A204.1 (cell line): ENCODE results near the gene DISP3.

Experiments used
- FAIRE-seq: peaks from 2 replicates; lab custom pipeline; 2012; peaks lifted over from hg19 to GRCh38; lab: Jason Lieb, UNC

Gene DISP3

GRCh38 chr1:11550664-11551283, 71.8 kb downstream of the DISP3 start:
- FAIRE-seq: no peak

GRCh38 chr1:11558276-11558675, 79.3 kb downstream of the DISP3 start:
- FAIRE-seq: no peak

- FAIRE-seq: no peak
Measured at GRCh38 chr1:11558871-11559590, 80.1 kb downstream of the DISP3 start.

- no peak for FAIRE-seq
Measured at GRCh38 chr1:11559591-11559970, 80.6 kb downstream of the DISP3 start.

GRCh38 chr1:11560061-11560460, 81.1 kb downstream of the DISP3 start:
- FAIRE-seq: no peak

- FAIRE-seq: no peak
Measured at GRCh38 chr1:11561740-11562139, 82.8 kb downstream of the DISP3 start.

- FAIRE-seq: no peak
Measured at GRCh38 chr1:11562664-11563063, 83.7 kb downstream of the DISP3 start.

GRCh38 chr1:11563560-11564069, 84.7 kb downstream of the DISP3 start:
- no peak for FAIRE-seq

- no peak for FAIRE-seq
Measured at GRCh38 chr1:11564237-11564636, 85.3 kb downstream of the DISP3 start.

GRCh38 chr1:11566042-11566850, 87.3 kb downstream of the DISP3 start:
- FAIRE-seq: no peak

- no peak for FAIRE-seq
Measured at GRCh38 chr1:11567244-11568065, 88.5 kb downstream of the DISP3 start.

GRCh38 chr1:11568687-11569086, 89.7 kb downstream of the DISP3 start:
- no peak for FAIRE-seq

GRCh38 chr1:11569551-11569950, 90.6 kb downstream of the DISP3 start:
- FAIRE-seq: no peak

GRCh38 chr1:11569954-11570353, 91.0 kb downstream of the DISP3 start:
- FAIRE-seq: no peak

- no peak for FAIRE-seq
Measured at GRCh38 chr1:11570821-11571380, 91.9 kb downstream of the DISP3 start.

GRCh38 chr1:11571906-11572616, 93.1 kb downstream of the DISP3 start:
- no peak for FAIRE-seq

- no peak for FAIRE-seq
Measured at GRCh38 chr1:11573116-11573692, 94.2 kb downstream of the DISP3 start.

- FAIRE-seq: no peak
Measured at GRCh38 chr1:11575553-11575952, 96.6 kb downstream of the DISP3 start.

- FAIRE-seq: no peak
Measured at GRCh38 chr1:11576109-11576875, 97.3 kb downstream of the DISP3 start.

GRCh38 chr1:11578004-11578403, 99.0 kb downstream of the DISP3 start:
- FAIRE-seq: no peak
